ENCODE measurements around the gene MMP24.

GRCh38 chr20:35223941-35224340, 2.5 kb upstream of the MMP24 start:
- no peak for TF ChIP-seq POLR2A (IDR thresholded peaks at IDR 0.05)
- no peak for TF ChIP-seq CTCF (IDR thresholded peaks at IDR 0.05)

Measured in prostate gland (tissue), 2 donors.